Measurements from ENCODE around the gene UGT3A2.
A peak's percentile ranks its signal among the peaks of the same experiment; 100 is the strongest.

Gene UGT3A2

GRCh38 chr5:36096486-36096885, 29.8 kb upstream of the UGT3A2 start:
- Mint-ChIP-seq H3K4me3 (no peak overlapping the region), H3K36me3 (ENCODE audit: low read depth) (no peaks in the 10 kb centered on the region), H3K27me3 (ENCODE audit: low read depth, poor library complexity) (no peaks in the 10 kb centered on the region), H3K4me1 (no peaks in the 10 kb centered on the region), H3K27ac (no peak overlapping the region), H3K9me3 (peaks cover 9% of the 10 kb centered on the region)
- no peak for TF ChIP-seq CTCF (IDR thresholded peaks at IDR 0.05)
- DNase-seq: no peak

- Mint-ChIP-seq H3K27me3 (ENCODE audit: low read depth, poor library complexity) (peaks cover 4% of the 10 kb centered on the region), H3K36me3 (ENCODE audit: low read depth) (no peaks in the 10 kb centered on the region), H3K4me3 (no peak overlapping the region), H3K27ac (no peak overlapping the region), H3K4me1 (no peaks in the 10 kb centered on the region), H3K9me3 (peaks cover 19% of the 10 kb centered on the region)
- no peak for TF ChIP-seq CTCF (IDR thresholded peaks at IDR 0.05)
- no peak for DNase-seq
Observed at GRCh38 chr5:36089989-36090388, 23.3 kb upstream of the UGT3A2 start.

GRCh38 chr5:36079200-36079781, 12.6 kb upstream of the UGT3A2 start:
- Mint-ChIP-seq H3K4me3 (peak overlapping the region; percentile 21), H3K27ac (no peak overlapping the region), H3K9me3 (peaks cover 3% of the 10 kb centered on the region), H3K4me1 (no peaks in the 10 kb centered on the region), H3K36me3 (ENCODE audit: low read depth) (no peaks in the 10 kb centered on the region), H3K27me3 (ENCODE audit: low read depth, poor library complexity) (peaks cover 16% of the 10 kb centered on the region)
- peak; percentile 65 for TF ChIP-seq CTCF (IDR thresholded peaks at IDR 0.05)
- peak; percentile 34 for DNase-seq

- no peaks in the 10 kb centered on the region for H3K36me3 Mint-ChIP-seq (ENCODE audit: low read depth)
- no peak for DNase-seq
- no peaks in the 10 kb centered on the region for H3K4me1 Mint-ChIP-seq
- no peak for TF ChIP-seq CTCF (IDR thresholded peaks at IDR 0.05)
- no peak overlapping the region for H3K4me3 Mint-ChIP-seq
- no peaks in the 10 kb centered on the region for H3K9me3 Mint-ChIP-seq
- H3K27ac Mint-ChIP-seq: no peak overlapping the region
- peaks cover 18% of the 10 kb centered on the region for H3K27me3 Mint-ChIP-seq (ENCODE audit: low read depth, poor library complexity)
Observed at GRCh38 chr5:36078430-36078829, 11.7 kb upstream of the UGT3A2 start.

- Mint-ChIP-seq H3K27me3 (ENCODE audit: low read depth, poor library complexity) (peaks cover 42% of the 10 kb centered on the region), H3K36me3 (ENCODE audit: low read depth) (no peaks in the 10 kb centered on the region), H3K27ac (no peak overlapping the region), H3K4me3 (no peak overlapping the region), H3K9me3 (no peaks in the 10 kb centered on the region), H3K4me1 (no peaks in the 10 kb centered on the region)
- DNase-seq: no peak
- TF ChIP-seq CTCF (IDR thresholded peaks at IDR 0.05): no peak
Observed at GRCh38 chr5:36073595-36074216, 7.0 kb upstream of the UGT3A2 start.

Measured in nephron progenitor cell (in vitro differentiated cells).